CD4-positive, alpha-beta T cell (primary cell): ENCODE data around the gene LDHA. TPM values are rescaled to one million over a fixed set of nuclear protein-coding genes. Genes with fewer than 3 reads are reported as not detected.
A peak's percentile ranks its signal among the peaks of the same experiment; 100 is the strongest.

Experiments
- ATAC-seq: fragments of 200-7000 bp; cut with Tn5 transposase; one replicate; pipeline ENCODE4 v1.10.0; 2022; ENCODE audit warnings: mild to moderate bottlenecking; ENCODE audit not compliant: poor library complexity
- CTCF ChIA-PET: fragments of 350-600 bp; sonication (Branson Sonifier 250); formaldehyde crosslinking; loops from one replicate; lab custom pipeline; 2021; ENCODE audit warnings: antibody characterized with exemption, inconsistent platforms; lab: Charles Lee
- POLR2A ChIA-PET: fragments of 350-600 bp; sonication (Branson Sonifier 250); formaldehyde crosslinking; loops from one replicate; lab custom pipeline; 2021; ENCODE audit warnings: antibody characterized with exemption, inconsistent platforms; lab: Charles Lee
- DNase-seq, 14 experiments: peaks; one replicate each; pipeline ENCODE4 v3.0.0-alpha.2; 2013 to 2020; ENCODE audit warnings: mixed read lengths in 2 of 14
- H3K27ac ChIP-seq, 2 donors: one replicate each; pipeline versions ENCODE4 v1.5.1 to v1.7.0; 2013; ENCODE audit warnings: low read length in 2 of 2, low read depth in 1 of 2, mild to moderate bottlenecking in 1 of 2
- H3K27me3 ChIP-seq, 2 experiments: 1 replicate in 1 of 2; 2 replicates in 1 of 2; pipeline versions ENCODE4 v1.6.1 to v1.7.0; 2013; ENCODE audit warnings: low read length in 2 of 2, control low read depth in 1 of 2, mild to moderate bottlenecking in 1 of 2, moderate library complexity in 1 of 2; ENCODE audit not compliant: insufficient read depth in 2 of 2, control insufficient read depth in 1 of 2
- H3K36me3 ChIP-seq: one replicate; pipeline ENCODE4 v1.6.1; 2013; ENCODE audit warnings: low read length, control low read depth; ENCODE audit not compliant: insufficient read depth
- H3K4me1 ChIP-seq: one replicate; pipeline ENCODE4 v1.6.1; 2013; ENCODE audit warnings: low read length, control low read depth; ENCODE audit not compliant: insufficient read depth
- H3K4me3 ChIP-seq: one replicate; pipeline ENCODE4 v1.5.1; 2013; ENCODE audit warnings: mild to moderate bottlenecking, low read length, moderate library complexity
- H3K9me3 ChIP-seq, 2 experiments: 1 replicate in 1 of 2; 2 replicates in 1 of 2; pipeline versions ENCODE4 v1.6.1 to v1.7.0; 2013; ENCODE audit warnings: low read length in 2 of 2, mild to moderate bottlenecking in 2 of 2, control low read depth in 1 of 2, moderate library complexity in 1 of 2; ENCODE audit not compliant: control insufficient read depth in 1 of 2, insufficient read depth in 1 of 2
- H3K27ac Mint-ChIP-seq: one replicate; pipeline ENCODE4 v1.8.0; 2020; ENCODE audit warnings: mixed read lengths
- H3K27me3 Mint-ChIP-seq: one replicate; pipeline ENCODE4 v1.8.0; 2021; ENCODE audit warnings: mixed read lengths
- H3K36me3 Mint-ChIP-seq: one replicate; pipeline ENCODE4 v1.8.0; 2021; ENCODE audit warnings: low read depth, mixed read lengths
- H3K4me1 Mint-ChIP-seq: one replicate; pipeline ENCODE4 v1.8.0; 2021; ENCODE audit warnings: low read depth, mixed read lengths
- H3K4me3 Mint-ChIP-seq: one replicate; pipeline ENCODE4 v1.8.0; 2020; ENCODE audit warnings: mild to moderate bottlenecking, mixed read lengths
- H3K9me3 Mint-ChIP-seq: one replicate; pipeline ENCODE4 v1.8.0; 2020; ENCODE audit warnings: mixed read lengths
- intact Hi-C, 2 experiments: fragments of 100-400 bp; cut with DNase I in 1 of 2; cut with micrococcal nuclease in 1 of 2; formaldehyde crosslinking; loops; one replicate each; pipeline versions ENCODE4 v1.15.1 to v1.9.0; 2023 to 2025; cut with DNase I, micrococcal nuclease
- total RNA-seq, 174 experiments: library from RNA in 2 of 174; stranded (reverse) in 2 of 174; gene quantifications; one replicate each; pipeline ENCODE4 v1.2.3 and lab custom pipeline; 2021 to 2026
- TF ChIP-seq, protein P1 (sequence below): fragments of 200-600 bp; IDR thresholded peaks from one replicate; pipeline ENCODE4 v1.8.0; 2022; ENCODE audit warnings: antibody characterized with exemption, mild to moderate bottlenecking

Gene LDHA
- total RNA-seq, 2 experiments from 2014 or later = 317 to 324 TPM

DNA sequence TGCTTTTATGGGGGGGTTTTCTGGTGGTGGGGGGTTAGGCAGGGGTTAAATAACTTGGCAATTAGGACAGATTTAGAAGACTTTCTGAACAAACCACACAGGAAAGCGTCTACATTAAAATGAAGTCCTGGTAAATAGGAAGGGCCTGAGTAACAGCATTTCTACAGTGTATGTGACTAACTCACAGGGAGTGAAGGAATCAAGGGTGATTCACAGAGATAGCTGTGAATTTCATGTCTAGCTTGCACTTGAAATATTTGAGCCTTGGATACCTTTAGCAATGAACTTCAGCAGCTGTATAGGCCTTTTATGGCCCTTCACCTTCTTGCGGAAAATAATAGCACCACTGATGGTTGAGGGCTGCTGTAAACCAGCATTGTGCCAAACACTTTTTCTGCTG lies 26.1 kb upstream of the LDHA start:
- DNase-seq (peak in 1 of 14 experiments; percentile 13), ATAC-seq (no peak)
- Histone ChIP-seq H3K36me3 (peaks cover 45% of the 10 kb centered on the region), H3K27ac (peak overlapping the region; percentile 7 to 9), H3K4me3 (no peak overlapping the region), H3K4me1 (no peaks in the 10 kb centered on the region), H3K27me3 (no peaks in the 10 kb centered on the region), H3K9me3 (no peaks in the 10 kb centered on the region)
- H3K4me3 Mint-ChIP-seq = no peak overlapping the region
- ChIA-PET POLR2A (interaction anchor here (0.8 kb wide), 1 partner anchor 26 kb away, joined by 6 read pairs; the partner anchor contains the start of gene LDHA), CTCF (no interaction called here)
- H3K4me1 Mint-ChIP-seq = peaks cover 11% of the 10 kb centered on the region
- H3K27ac Mint-ChIP-seq = peak overlapping the region; percentile 9
- TF ChIP-seq, protein P1, sequence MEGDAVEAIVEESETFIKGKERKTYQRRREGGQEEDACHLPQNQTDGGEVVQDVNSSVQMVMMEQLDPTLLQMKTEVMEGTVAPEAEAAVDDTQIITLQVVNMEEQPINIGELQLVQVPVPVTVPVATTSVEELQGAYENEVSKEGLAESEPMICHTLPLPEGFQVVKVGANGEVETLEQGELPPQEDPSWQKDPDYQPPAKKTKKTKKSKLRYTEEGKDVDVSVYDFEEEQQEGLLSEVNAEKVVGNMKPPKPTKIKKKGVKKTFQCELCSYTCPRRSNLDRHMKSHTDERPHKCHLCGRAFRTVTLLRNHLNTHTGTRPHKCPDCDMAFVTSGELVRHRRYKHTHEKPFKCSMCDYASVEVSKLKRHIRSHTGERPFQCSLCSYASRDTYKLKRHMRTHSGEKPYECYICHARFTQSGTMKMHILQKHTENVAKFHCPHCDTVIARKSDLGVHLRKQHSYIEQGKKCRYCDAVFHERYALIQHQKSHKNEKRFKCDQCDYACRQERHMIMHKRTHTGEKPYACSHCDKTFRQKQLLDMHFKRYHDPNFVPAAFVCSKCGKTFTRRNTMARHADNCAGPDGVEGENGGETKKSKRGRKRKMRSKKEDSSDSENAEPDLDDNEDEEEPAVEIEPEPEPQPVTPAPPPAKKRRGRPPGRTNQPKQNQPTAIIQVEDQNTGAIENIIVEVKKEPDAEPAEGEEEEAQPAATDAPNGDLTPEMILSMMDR = no peak
- intact Hi-C loops = no loop called here
- no peaks in the 10 kb centered on the region for H3K9me3 Mint-ChIP-seq
- peaks cover 46% of the 10 kb centered on the region for H3K36me3 Mint-ChIP-seq
- H3K27me3 Mint-ChIP-seq = no peaks in the 10 kb centered on the region

DNA sequence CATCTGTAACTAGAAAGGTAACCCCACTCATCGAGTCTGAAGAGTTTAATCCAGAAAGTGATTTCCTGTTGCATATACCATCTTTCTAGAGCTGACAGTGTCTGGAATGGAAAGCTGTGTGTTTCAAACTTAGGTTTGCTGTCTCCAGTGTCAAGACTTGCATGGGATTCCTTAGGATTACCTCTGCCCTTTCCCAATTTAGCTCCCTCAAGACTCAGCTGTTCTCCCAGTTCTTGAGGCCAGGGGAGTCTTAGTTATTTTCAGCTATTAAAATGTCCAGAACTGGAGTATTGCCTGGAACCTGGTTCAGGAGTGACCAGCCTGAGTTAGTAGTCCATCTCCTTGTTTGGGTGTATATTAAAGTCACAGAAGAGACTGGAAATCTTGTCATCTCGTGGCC lies 25.0 kb upstream of the LDHA start:
- H3K27ac ChIP-seq = no peak overlapping the region
- no peaks in the 10 kb centered on the region for H3K27me3 Mint-ChIP-seq
- no peaks in the 10 kb centered on the region for H3K9me3 Mint-ChIP-seq
- H3K36me3 Mint-ChIP-seq = peaks cover 34% of the 10 kb centered on the region
- CTCF ChIA-PET = no interaction called here
- peaks cover 11% of the 10 kb centered on the region for H3K4me1 Mint-ChIP-seq
- no peak overlapping the region for H3K4me3 ChIP-seq
- TF ChIP-seq, protein P1 = no peak
- H3K9me3 ChIP-seq = no peaks in the 10 kb centered on the region
- H3K36me3 ChIP-seq = peaks cover 34% of the 10 kb centered on the region
- no peak overlapping the region for H3K4me3 Mint-ChIP-seq
- DNase-seq (no peak), ATAC-seq (no peak)
- intact Hi-C loops = no loop called here
- POLR2A ChIA-PET = interaction anchor here (1.0 kb wide), 1 partner anchor 25 kb away, joined by 4 read pairs; the partner anchor contains the start of gene LDHA
- no peaks in the 10 kb centered on the region for H3K4me1 ChIP-seq
- peak overlapping the region; percentile 42 for H3K27ac Mint-ChIP-seq
- H3K27me3 ChIP-seq = no peaks in the 10 kb centered on the region

DNA sequence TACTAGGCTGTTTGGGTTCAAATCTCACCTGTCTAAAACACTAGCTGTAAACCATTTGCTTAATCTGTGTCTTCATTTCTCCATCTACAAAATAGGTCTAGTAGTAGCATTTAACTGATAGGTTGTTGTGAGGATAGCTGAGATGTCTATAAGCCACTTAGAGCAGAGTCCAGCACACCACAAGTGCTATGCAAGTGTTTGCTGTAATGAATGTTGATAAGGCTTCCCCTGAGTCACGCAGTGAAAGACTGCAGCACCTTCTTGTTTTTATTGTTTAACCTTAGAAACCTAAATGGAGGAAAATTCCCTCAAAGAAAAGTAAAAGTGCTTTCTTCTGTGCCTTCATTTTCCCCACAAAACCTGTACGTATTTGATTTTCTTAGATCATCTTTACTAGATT lies 23.1 kb upstream of the LDHA start:
- TF ChIP-seq, protein P1 = no peak
- Mint-ChIP-seq H3K9me3 (no peaks in the 10 kb centered on the region), H3K4me1 (peaks cover 11% of the 10 kb centered on the region), H3K27me3 (no peaks in the 10 kb centered on the region), H3K4me3 (no peak overlapping the region), H3K36me3 (peaks cover 19% of the 10 kb centered on the region), H3K27ac (peak overlapping the region; percentile 13)
- DNase-seq (no peak), ATAC-seq (no peak)
- Histone ChIP-seq H3K4me1 (no peaks in the 10 kb centered on the region), H3K4me3 (no peak overlapping the region), H3K36me3 (peaks cover 17% of the 10 kb centered on the region), H3K27me3 (no peaks in the 10 kb centered on the region), H3K9me3 (no peaks in the 10 kb centered on the region), H3K27ac (no peak overlapping the region)
- intact Hi-C loops = no loop called here
- CTCF ChIA-PET = interaction anchor here (0.7 kb wide), 1 partner anchor 68 kb away, joined by 3 read pairs; no protein-coding TSS in a partner anchor
- POLR2A ChIA-PET = no interaction called here
